Measurements from ENCODE around the gene CCDC86. TPM values are rescaled to one million over a fixed set of nuclear protein-coding genes. Genes with fewer than 3 reads are reported as not detected.
A peak's percentile ranks its signal among the peaks of the same experiment; 100 is the strongest.

The CCDC86 gene
- total RNA-seq, 2 experiments from 2014 or later = 21.3 to 24.7 TPM

DNA sequence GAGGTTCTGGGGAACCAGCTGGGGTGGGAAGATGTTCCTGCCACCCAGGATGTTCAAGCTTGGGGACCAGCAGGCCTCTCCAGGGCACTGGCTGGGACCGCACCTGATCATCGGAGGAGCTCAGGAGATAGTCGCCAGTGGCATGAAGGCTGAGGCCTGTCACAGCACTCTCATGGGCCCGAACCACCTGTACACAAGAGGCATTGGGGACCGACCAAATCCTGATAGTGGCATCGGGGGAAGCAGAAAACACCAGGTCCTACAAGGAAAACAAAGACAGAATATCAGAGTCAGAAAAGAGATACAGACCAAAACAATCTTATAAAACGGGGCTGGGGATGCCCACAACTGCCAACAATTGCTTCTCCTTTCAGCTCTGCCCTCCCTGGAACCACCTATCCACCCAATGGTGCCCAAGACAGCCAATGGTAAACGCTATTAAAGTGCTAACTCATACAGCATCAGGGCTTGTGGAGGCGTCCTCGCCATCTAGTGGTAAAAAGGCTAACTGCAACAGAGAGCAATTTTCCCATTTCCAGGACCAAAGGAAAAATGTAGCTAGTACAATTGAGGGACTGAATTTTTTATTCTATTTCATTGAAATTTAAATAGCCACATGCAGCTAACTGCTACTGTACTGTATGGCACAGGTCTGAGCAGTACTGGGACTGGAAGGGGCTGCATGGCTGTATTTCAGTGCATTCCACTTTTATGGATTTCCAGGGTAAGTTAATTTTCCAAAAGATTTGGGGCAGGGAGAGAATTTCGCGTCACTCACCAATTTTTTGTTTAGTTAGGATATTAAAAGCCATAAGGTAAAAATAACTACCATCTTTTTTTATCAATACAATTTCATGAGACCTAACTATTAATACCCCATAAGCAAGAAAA lies 57.4 kb downstream of the CCDC86 start:
- Histone ChIP-seq H3K4me1 (ENCODE audit: insufficient read depth, low read length, poor library complexity, severe bottlenecking) (peaks cover 2% of the 10 kb centered on the region), H3K79me2 (ENCODE audit: insufficient read depth, low read depth, low read length) (peaks cover 15% of the 10 kb centered on the region), H3K9me3 (ENCODE audit: low read length) (no peaks in the 10 kb centered on the region), H2AFZ (ENCODE audit: low read length) (no peak overlapping the region), H3K36me3 (ENCODE audit: insufficient read depth, low read length) (peaks cover 99% of the 10 kb centered on the region), H4K20me1 (ENCODE audit: insufficient read depth, low read length) (peaks cover 12% of the 10 kb centered on the region), H3K27ac (ENCODE audit: low read depth, low read length, poor library complexity, severe bottlenecking) (no peak overlapping the region), H3K4me2 (ENCODE audit: low read length) (no peak overlapping the region), H3K4me3 (ENCODE audit: low read depth, low read length, poor library complexity, severe bottlenecking) (no peak overlapping the region), H3K9me2 (ENCODE audit: insufficient read depth, low read length) (no peaks in the 10 kb centered on the region)
- CTCF ChIA-PET (ENCODE audit: unreplicated experiment) = interaction anchor here (0.5 to 2.0 kb wide), 7 partner anchors 12 to 219 kb away, joined by 3 to 12 read pairs (median 4); partner anchors contain the start of genes TMEM109 and TMEM132A
- POLR2A ChIA-PET = no interaction called here
- no TSS peak for BruUV-seq (replicated peaks)
- no peak for TF ChIP-seq EZH2phosphoT487 (IDR thresholded peaks at IDR 0.05; ENCODE audit: borderline replicate concordance, low read depth, low read length)
- TF ChIP-seq CTCF (conservative IDR thresholded peaks at IDR 0.05; ENCODE audit: low read length) = peak; percentile 99
- peak; percentile 51 for DNase-seq (ENCODE audit: low spot score)
- intact Hi-C loops (cut with micrococcal nuclease; ENCODE audit: unreplicated experiment) = loop anchor here (1.0 to 10.0 kb wide), 2 partner anchors 56 to 68 kb away; partner anchors contain the start of gene SLC15A3

DNA sequence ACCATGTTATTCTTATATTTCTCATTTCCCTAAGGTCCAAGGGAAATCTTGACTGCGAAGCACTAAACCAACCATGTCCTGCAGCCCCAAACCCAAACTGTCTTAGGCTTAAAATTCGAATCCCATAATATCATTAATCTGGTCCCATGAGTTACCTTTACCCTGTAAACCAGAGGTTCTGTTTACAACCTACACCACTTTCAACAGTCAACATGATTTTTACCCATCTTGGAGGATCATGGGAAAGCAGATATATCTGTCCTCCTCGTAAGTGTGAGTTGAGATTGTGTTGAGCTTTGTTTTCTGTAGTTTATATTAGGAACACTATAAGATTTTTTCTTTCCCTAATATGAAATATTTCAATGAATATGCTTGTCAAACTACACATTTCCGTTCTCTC lies 58.1 kb downstream of the CCDC86 start:
- POLR2A ChIA-PET = no interaction called here
- H3K4me2 ChIP-seq (ENCODE audit: low read length) = no peak overlapping the region
- intact Hi-C loops (cut with micrococcal nuclease; ENCODE audit: unreplicated experiment) = loop anchor here (1.0 to 10.0 kb wide), 2 partner anchors 55 to 69 kb away; partner anchors contain the start of gene SLC15A3
- no peak overlapping the region for H3K4me3 ChIP-seq (ENCODE audit: low read depth, low read length, poor library complexity, severe bottlenecking)
- BruUV-seq (replicated peaks) = no TSS peak
- no peak overlapping the region for H3K27ac ChIP-seq (ENCODE audit: low read depth, low read length, poor library complexity, severe bottlenecking)
- TF ChIP-seq CTCF (conservative IDR thresholded peaks at IDR 0.05; ENCODE audit: low read length) (no peak), EZH2phosphoT487 (IDR thresholded peaks at IDR 0.05; ENCODE audit: borderline replicate concordance, low read depth, low read length) (no peak)
- no peaks in the 10 kb centered on the region for H3K9me2 ChIP-seq (ENCODE audit: insufficient read depth, low read length)
- H3K36me3 ChIP-seq (ENCODE audit: insufficient read depth, low read length) = peaks cover 99% of the 10 kb centered on the region
- H2AFZ ChIP-seq (ENCODE audit: low read length) = no peak overlapping the region
- peaks cover 19% of the 10 kb centered on the region for H4K20me1 ChIP-seq (ENCODE audit: insufficient read depth, low read length)
- peaks cover 22% of the 10 kb centered on the region for H3K79me2 ChIP-seq (ENCODE audit: insufficient read depth, low read depth, low read length)
- no peaks in the 10 kb centered on the region for H3K9me3 ChIP-seq (ENCODE audit: low read length)
- peaks cover 9% of the 10 kb centered on the region for H3K4me1 ChIP-seq (ENCODE audit: insufficient read depth, low read length, poor library complexity, severe bottlenecking)
- CTCF ChIA-PET (ENCODE audit: unreplicated experiment) = interaction anchor here (0.5 to 2.0 kb wide), 6 partner anchors 12 to 218 kb away, joined by 3 to 12 read pairs (median 4); partner anchors contain the start of gene TMEM109
- no peak for DNase-seq (ENCODE audit: low spot score)

Other genes with a start within 250 kb of the CCDC86 start
- not detected in 2 replicates for gene MS4A8, start 142.5 kb upstream of the CCDC86 start, total RNA-seq (2014; rRNA removed; shearing (Covaris generic))
- not detected in 2 replicates for gene MS4A8, start 142.5 kb upstream of the CCDC86 start, total RNA-seq (2022)
- not detected in 2 replicates for gene MS4A18, start 117.4 kb upstream of the CCDC86 start, total RNA-seq (2014; rRNA removed; shearing (Covaris generic))
- gene MS4A18, start 117.4 kb upstream of the CCDC86 start, total RNA-seq (2022) = not detected in 2 replicates
- gene MS4A15, start 85.2 kb upstream of the CCDC86 start, total RNA-seq (2014; rRNA removed; shearing (Covaris generic)) = not detected in 2 replicates
- gene MS4A15, start 85.2 kb upstream of the CCDC86 start, total RNA-seq (2022) = not detected in 2 replicates
- not detected in 2 replicates for gene MS4A10, start 56.8 kb upstream of the CCDC86 start, total RNA-seq (2014; rRNA removed; shearing (Covaris generic))
- gene MS4A10, start 56.8 kb upstream of the CCDC86 start, total RNA-seq (2022) = not detected in 2 replicates
- gene PTGDR2, start 13.8 kb downstream of the CCDC86 start, total RNA-seq (2014; rRNA removed; shearing (Covaris generic)) = 0.19 TPM in 1 of 2 replicates, not detected in the other
- not detected in 2 replicates for gene PTGDR2, start 13.8 kb downstream of the CCDC86 start, total RNA-seq (2022)
- not detected in 2 replicates for gene ZP1, start 25.4 kb downstream of the CCDC86 start, total RNA-seq (2014; rRNA removed; shearing (Covaris generic))
- gene ZP1, start 25.4 kb downstream of the CCDC86 start, total RNA-seq (2022) = not detected in 2 replicates
- 95.2 and 120 TPM in 2 replicates for gene PRPF19, start 64.5 kb downstream of the CCDC86 start, total RNA-seq (2014; rRNA removed; shearing (Covaris generic))
- gene PRPF19, start 64.5 kb downstream of the CCDC86 start, total RNA-seq (2022) = 135 and 153 TPM in 2 replicates
- gene TMEM109, start 72.0 kb downstream of the CCDC86 start, total RNA-seq (2014; rRNA removed; shearing (Covaris generic)) = 57.0 and 62.4 TPM in 2 replicates
- gene TMEM109, start 72.0 kb downstream of the CCDC86 start, total RNA-seq (2022) = 67.8 and 68.6 TPM in 2 replicates
- 5.0 and 8.9 TPM in 2 replicates for gene TMEM132A, start 82.3 kb downstream of the CCDC86 start, total RNA-seq (2014; rRNA removed; shearing (Covaris generic))
- gene TMEM132A, start 82.3 kb downstream of the CCDC86 start, total RNA-seq (2022) = 5.5 and 7.5 TPM in 2 replicates
- gene SLC15A3, start 110.1 kb downstream of the CCDC86 start, total RNA-seq (2014; rRNA removed; shearing (Covaris generic)) = 7.2 and 12.6 TPM in 2 replicates
- gene SLC15A3, start 110.1 kb downstream of the CCDC86 start, total RNA-seq (2022) = 41.4 and 43.9 TPM in 2 replicates
- not detected in 2 replicates for gene CD6, start 129.6 kb downstream of the CCDC86 start, total RNA-seq (2014; rRNA removed; shearing (Covaris generic))
- gene CD6, start 129.6 kb downstream of the CCDC86 start, total RNA-seq (2022) = not detected in 2 replicates

All from OCI-LY7 (cell line).